Dedifferentiated amniotic fluid mesenchymal stem cell (primary cell): ENCODE results near the gene GNAZ.

ENCODE experiments used
- DNase-seq: peaks from one replicate; pipeline ENCODE4 v3.0.0-alpha.2; 2016; ENCODE audit errors: extremely low spot score

The GNAZ gene

DNA sequence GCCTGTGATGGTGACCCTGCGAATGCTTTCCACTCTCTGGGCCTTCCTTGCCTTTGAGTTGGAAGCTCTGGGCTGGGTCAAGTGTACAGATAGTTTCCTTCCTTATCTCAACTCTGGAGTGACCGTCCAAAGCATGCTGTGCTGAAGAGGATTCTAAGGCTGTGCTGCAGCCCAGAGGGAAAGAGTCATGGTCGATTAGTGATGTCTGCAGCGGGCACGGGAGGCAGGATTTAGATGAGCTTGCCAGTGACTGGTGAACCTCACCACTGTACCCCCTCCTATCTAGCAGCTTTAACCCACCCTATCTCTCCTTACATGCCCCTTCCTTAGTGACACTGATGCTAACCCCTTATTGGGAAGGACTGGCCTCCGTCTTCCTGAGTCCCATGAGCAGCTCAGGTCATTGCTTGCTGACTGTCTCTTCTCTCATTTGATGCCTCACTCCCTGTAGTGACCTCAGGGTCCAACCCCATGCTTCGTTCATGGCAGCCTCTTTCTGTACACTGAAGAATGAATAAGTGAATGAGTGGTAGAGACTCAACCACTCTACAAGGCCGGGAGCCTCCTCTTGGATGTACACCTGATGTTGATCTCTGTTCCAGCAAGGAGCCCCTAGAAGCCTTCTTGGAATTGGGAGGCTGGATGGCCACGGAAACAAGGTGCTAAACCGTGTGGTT is 6.7 kb downstream of the GNAZ start:
- DNase-seq: no peak

DNA sequence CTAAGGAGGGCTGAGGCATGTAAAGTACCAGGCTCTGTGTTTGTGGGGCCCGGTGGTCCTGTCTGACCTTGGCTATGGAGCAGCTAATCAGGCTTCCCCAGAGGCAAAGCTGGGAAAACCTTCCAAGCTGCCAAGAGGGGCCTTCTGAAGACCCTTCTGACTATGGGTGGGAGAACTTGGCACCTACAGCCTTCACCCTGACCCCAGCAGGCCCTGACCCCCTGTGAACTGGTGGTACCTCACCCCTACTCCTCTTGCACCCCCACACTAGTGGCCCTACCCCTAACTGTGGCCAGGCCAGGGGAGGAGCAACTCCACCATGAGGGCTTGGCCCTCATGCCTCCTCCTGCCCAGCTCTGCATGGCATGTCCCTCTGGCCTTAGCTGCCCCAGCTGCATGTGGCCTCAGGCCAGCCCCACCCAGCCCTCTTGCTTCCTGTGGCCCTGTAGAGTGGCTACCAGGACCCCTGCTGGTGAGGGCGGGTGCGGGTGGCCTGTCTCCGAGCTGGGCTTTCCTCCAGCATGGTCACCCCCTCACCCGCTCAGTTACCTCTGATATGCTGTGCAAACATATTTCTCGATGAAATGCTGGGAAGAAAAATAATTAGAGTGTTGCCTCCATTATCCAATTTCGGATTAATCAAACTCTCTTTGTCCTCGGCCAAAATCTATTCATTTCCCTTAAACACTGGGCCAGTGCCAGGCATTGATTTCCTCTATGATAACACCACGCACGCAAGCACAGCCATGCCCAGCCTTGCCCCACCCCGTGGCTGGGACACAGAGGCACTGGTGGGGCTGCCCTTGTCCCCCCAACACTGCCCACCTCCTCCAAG is 7.5 kb downstream of the GNAZ start:
- no peak for DNase-seq

DNA sequence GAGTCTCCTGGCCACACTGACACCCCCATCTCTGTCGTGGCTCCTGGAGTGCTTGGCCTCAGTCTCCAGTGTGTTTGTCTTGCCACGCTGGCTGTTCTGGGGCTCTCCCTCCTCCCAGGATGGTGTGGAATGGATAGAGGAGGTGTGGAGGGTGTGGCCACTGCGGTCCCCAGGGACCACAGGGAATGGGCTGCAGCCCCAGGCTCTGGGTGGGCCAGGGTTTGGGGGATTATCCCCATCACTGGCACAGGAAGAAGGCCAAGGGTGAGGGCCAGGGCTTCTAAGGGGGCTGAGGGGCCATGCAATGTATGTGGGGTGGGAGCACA is 8.1 kb downstream of the GNAZ start:
- no peak for DNase-seq

DNA sequence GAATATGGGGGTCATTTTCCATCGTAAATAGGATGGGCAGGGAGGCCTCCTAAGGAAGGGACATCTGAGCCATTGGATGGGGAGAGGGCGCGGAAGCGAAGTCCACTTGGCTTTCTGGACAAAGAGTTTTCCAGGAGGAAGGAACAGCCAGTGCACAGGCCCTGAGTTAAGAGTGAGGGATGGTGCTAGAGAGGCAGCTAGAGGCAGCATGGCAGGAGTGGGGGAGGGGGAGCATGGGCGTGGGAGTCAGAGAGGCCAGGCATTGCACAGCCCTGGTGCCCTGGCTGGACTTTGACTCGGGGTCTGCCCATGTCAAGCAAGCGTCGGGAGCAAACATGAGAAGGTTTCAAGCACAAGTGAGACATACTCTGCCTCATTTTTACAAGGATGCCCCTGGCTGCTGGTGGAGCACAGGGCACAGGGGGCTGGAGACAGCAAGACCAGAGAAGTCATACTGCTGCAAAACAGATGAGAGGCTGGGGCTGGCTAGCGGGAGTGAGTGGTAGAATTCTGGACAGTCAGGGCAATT is 9.0 kb downstream of the GNAZ start:
- no peak for DNase-seq

DNA sequence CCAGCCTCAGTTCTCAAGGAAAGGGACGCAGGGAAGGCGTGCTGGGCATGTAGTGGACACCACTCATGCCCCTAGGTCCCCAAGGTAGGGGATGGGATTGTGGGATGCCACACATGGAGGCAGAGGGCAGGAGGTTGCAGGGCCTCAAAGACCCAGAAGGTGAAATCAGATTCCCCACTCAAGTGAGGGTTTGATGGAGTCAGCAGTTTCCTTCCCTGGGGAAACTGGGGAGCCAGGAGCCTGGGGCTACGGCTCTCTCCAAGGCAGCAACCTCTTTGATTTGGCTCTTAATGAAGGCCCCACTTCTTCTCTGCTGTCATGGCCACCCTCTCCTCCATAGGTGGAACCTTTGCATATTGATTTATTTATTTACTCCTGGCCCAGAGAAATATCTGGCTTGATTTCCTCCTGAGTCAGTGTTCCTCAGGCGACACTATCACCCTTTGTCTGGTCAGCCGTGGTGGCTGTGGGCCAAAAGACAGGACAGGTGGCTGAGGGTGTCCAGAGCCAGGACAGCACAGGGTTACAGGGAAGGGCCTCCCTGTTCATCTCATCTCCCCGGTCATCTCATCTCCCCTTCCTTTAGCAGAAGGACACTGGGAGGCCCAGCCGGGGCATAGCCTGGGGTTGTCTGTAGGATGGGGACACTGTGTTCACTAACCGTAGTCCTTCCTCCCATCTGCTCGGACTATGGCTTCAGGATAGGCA is 9.6 kb downstream of the GNAZ start:
- DNase-seq: no peak

DNA sequence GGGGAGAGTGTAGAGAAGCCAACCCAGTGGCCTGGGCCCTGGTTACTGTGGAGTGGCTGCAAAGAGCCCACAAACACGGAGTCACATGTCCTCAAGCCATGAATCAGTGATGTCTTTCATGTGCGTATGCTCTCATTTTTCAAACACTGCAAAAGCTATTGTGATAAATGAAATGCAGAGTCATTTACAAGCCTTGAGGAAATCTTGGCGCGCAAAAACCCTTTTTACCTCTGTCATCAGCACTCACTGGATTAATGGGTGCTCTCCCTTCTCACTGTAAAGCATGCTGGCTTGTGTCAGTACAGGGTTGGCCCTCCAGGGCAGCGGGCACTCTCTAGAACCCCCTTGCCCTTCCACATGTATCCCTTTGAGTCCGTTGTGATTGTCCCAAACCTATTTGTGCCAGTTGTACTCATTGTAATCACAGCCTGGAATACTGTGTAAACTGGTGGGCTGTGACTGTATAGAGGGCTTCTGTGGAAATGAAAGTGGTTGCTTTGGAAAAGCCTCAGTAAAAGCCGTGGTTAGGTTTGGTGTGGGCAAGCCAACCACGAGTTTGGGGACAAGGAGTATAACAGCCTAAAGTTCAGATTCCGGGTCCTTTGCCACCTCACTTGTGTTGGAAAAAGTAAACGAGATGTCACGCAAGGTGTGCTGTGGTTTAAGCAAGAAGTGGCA is 10.4 kb downstream of the GNAZ start:
- no peak for DNase-seq

DNA sequence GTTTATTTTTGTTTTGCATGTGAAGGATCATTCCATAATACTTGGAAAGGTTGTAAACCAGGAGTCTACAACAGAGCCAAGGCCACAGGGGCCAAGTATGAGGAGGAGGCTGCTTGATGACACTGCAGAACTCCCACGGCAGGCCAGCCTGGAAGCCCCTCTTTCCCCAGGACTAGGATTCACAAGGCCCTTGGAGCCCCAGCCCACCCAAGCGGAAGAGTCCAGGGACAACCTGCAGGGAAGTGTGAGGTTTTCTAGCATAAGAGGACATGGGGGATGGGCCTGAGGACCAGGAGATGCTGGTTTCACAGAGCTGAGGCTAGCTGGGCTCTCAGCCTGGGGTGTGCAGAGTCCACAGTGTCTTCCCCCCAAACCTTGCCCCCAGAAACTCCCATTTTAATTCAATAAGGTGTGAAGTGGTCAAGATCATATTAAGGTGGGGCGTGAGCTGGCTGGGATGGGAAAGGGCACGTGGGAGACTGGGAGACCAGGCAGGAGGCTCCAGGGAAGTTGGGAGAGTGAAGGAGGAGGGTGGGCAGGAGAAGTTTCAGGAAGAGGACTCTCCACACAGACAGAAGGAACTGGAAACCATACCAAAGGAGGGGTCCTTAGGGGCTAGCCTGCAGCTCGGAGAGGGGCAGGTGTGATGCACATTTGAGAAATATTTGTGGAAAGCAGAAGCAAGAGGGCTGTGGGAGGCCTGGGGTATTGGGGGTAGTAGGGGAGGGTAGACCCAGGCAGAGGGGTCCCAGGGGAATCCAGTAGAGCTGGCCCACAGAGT is 12.4 kb downstream of the GNAZ start:
- DNase-seq: no peak

DNA sequence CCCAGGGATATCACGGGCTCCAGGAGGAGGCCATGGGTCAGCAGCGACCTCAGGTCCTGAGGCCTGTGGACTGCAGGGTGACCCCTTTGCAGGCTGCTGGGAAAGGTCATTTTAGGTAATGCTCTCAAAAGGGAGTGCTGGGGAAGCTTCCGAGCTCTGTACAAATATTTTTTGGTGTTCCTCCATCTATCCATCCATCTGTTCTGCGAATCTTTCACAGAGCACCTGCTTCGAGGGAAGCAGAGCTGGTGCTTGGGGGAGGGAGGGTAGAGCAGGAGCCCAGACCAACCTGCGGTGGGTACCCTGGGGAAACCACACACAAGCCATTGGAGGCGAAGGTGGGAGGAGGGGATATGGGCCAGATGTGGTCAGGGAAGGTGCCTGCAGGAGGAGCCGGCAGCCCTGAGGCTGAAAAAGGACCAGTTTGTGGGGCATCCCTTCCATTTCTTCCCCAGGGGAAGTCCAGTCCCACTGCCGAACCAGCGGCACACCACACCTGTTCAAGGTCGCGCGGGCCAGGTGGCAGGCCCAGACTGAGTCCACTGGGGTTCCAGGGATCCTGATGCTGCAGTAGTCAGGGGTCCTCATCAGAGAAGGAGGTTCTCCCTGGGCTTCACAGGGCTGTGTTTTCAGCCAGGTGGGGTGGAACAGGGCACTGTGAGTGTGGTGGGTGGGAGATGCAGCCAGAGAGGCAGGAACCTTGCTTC is 13.1 kb downstream of the GNAZ start:
- DNase-seq: no peak

DNA sequence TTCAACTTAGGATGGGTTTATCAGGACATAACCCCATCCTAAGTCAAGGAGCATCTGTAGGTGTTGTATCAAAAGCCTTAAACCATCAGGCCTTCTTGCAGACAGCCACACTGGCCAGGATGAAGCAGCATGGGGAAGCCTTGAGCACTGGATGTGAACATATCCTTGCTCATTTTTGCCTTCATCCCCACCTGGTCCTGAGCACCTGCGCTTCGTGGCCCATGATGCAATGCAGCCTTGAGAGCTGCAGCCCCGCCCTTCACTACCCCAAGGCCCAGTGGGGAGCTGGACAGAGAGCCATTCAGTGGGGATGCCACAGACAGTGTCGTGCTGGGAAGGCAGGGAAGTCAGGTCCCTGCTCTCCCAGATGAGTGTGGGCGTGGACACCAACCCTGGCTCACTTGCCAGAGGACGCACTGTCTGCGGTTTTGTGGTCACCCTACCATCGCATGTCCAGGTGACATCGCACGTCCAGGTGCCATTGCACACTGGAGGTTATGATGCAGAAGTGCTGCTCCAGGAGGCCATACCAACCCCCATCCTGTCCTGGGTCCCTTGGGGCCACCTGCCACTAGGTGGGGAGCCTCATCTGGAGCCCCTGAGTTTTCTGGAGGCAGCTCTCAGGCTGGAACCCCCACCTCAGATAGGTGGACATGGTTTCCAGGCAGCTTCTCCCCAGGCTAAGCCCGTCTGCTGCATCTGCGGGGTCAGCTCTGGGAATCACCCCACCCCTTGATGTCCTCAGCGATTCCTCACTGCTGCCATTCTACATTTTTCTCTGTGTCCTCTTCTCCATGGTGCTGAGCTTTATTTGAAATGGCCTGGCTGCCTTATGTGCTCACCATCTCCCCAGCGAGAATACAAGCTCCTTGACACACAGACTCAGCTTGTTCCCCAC is 14.4 kb downstream of the GNAZ start:
- no peak for DNase-seq

DNA sequence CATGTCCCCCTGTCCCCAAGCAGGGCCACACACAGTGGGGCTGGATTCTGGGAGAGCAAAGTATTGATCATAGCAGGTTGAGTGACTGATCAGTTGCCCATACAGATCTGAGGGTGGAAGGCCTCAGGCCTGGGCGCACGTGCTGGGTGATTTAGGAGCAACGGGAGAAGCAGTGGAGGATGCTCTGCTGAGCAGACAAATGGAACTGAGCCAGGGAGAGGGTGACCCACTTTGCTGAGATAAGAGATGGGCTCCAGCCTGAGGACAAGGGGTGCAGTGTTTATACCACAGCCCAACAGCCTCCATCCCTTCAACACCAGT is 15.0 kb downstream of the GNAZ start:
- no peak for DNase-seq

DNA sequence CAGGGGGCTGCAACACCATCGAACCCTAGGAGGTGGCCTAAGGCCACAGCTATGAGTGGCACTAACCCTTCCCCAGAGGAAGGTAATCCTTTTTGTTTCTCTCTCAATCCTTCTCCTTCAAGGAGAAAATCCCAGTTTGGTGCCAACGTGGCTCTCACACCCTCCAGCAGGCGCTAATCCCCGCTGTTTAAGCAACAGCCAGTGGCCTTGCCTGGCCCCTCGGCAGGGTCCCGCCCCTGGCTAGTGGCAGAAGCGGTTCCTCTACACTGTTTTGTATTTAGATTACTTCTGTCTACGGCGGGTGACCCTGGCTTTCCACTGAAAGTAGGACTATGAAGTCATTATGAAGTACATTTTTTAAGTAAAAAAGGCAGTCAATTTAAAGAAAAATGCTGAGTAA is 15.5 kb downstream of the GNAZ start:
- DNase-seq: no peak

DNA sequence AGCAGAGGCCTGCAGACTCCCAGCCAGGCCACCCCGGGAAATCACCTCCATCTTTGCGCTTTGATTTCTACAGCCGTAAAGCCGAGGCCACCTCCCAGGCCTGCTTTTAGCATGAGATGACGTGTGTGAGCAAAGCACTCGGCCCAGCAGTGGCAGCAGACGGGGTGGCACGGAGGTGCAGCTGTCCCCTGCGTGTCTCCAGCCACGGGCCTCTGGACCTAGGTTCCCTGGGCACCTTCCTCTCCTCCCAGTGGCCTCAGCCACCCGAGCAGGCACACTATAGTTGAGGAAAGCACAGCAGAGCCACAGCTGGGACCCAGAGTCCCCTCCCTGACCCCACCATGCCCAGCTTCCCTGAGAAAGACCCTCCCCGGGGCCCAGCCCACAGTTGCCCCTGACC is 15.9 kb downstream of the GNAZ start:
- no peak for DNase-seq

DNA sequence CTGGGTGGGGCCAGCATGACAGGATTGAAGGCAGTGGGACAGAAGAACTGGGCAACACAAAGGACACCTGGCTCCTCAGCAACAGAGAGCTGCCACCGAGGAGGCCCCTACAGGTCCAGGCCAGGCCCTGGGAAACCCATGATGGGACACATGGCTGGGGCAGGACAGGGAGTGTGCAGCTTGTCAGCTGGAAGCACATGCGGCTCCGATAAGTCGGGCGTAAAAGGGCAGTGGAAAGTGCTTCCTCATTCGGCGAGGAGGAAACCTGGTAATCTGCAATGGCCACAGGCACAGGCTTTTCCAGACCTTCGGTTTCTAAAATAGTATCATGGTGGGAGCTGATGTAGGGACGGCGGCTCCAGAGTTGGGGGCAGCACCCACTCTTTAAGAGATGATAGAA is 16.5 kb downstream of the GNAZ start:
- no peak for DNase-seq

DNA sequence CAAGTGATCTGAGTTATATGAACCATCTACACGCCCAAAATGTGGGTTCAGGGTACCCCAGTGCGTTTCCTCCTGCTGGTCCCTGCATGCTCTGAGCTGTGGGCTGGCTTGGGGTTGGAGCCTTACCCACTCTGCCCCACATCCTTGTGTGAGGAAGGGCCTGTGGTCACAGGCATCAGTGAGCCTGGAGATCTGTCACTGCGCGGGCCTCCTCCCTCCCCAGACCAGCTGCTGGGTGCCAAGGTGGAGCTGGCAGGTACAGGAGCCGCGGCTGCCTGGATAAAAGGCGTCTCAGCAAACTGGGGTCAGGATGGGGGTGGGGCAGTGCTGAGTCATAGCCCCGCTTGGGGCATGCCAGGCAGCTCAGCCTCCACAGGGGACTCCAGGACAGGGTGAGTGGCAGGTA is 17.9 kb downstream of the GNAZ start:
- no peak for DNase-seq

DNA sequence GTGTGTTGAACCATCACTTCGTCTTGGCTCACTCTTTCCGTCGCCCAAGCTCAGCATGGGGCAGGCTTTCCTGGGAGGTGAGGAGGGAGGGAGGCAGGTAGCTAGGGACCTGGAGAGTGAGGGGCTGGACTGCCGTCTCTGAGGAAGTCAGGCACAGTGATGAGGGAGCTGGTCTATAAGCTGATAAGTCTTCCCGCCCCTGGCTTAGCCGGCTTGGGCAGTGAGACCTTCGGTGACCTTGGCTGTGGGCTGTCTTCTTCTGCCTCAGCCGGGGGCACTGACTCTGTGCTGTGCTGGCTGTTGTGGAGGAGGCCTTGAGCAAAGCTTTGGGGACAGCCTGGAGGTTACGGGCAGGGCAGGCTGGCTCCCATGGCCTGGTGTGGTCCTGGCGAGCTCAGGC is 18.7 kb downstream of the GNAZ start:
- no peak for DNase-seq

DNA sequence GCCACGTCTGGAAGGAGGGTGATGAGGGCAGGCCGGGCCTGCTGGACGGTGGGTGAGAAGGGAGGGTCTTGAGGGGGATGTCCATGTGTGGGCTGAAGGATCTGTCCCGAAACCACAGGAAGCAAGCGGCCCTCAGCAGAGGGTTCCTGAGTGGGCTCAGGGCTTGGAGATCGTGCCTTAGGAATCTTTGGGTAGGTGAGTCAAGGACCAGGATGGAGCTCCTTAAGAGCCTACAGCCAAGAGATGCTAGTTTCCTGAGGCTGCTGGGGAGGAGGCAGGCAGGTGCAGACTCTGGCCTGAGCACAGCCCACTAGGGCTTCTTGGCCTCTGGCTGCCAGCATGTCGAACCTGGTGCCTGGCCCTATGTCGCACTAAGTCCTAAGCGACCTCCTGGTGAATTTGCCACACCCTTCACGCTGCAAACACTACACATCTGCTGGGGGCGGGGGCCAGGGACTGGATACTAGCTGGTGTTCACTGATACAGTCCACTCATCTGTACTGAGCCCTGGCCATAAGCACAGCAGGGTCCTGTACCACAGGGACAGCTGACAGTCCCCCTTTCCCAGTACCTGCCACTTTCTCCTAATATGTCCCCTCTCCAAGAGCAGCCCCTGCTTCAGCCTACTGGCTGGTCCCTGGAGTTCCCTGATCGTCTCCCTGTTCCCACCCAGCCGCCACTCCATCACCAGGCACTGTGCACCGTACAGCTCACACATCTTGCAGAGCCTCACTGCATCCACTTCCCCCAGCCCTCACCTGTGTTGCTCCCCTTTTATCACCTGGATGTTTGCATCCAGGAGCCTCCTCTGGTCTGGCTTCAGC is 19.5 kb downstream of the GNAZ start:
- DNase-seq: no peak

DNA sequence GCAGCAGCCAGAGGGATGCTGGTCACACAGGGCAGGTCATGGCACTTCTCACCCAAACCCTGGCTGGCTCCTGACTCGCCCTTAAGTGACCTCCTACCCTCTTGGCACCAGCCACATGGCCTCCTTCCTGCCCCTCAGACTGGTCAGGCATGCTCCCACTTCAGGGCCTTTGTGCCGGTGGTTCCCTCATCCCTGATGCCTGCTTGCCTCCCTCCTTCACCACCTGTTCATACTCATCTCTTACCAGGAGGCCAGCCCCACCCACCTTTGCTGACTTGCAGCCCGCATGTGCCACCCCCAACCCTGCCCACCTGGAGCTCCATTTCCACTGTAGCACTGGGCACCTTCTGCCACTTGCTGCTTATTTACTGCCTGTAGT is 20.1 kb downstream of the GNAZ start:
- no peak for DNase-seq

DNA sequence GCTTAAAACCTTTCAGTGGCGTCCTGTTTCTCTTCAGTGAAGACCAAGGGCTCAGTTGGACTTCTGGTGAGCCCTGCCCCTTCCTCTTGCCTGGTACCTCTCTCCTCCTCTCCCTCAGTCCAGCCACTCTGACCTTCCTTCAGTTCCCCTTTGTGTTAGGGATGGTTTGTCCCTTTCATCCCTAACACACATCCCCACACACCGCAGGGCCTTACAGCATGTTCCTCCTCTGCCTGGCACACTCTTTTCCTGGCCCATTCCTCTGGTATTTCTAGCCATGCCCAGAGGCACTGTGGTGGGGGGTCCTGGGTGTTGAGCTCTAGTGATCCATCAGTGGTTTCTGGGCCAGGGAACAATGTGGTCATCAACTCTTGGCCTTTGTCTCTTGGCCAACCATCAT is 21.4 kb downstream of the GNAZ start:
- no peak for DNase-seq
